Activated CD8-positive, alpha-beta memory T cell treated with anti-CD3 and anti-CD28 coated beads for 48 hours (primary cell): ENCODE data around the gene SCN7A.

Source experiments
- DNase-seq, 3 experiments: peaks; one replicate each; pipeline ENCODE4 v3.0.0-alpha.2; 2020; ENCODE audit warnings: low read depth in 2 of 3, low spot score in 2 of 3

Gene SCN7A

DNA sequence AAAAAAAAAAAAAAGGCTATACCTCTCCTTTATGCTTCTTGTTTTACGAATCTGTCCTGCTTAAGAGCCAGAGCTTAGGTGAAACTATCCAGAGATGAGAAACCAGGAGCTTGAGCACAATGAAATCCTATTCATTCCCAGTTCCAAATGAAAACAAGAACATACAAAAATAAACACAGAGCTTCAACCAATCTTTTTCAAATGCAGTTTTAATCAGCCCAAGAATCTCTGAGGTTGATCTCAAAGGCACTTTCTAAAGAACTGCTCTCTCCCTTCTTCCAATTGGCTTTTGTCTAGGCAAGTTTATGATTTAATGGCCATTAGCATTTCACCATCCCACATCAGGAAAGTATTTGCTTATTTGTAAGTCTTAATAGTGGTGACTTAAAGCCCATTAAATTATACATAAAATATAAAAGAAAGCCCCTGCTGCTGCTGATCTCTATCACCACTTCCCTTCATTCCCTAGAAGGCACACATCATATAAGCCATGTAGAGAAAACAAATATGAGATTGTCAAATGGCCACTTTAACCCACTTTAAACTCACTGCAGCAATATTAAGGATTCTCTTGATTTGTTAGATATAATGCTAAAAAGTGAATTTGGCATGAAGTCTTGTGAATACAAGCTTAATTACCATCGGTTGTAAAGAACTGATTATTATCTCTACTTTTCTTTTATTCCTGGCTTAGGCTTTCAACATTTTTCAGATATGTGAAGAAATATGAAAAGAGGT lies 89.0 kb downstream of the SCN7A start:
- no peak for DNase-seq

DNA sequence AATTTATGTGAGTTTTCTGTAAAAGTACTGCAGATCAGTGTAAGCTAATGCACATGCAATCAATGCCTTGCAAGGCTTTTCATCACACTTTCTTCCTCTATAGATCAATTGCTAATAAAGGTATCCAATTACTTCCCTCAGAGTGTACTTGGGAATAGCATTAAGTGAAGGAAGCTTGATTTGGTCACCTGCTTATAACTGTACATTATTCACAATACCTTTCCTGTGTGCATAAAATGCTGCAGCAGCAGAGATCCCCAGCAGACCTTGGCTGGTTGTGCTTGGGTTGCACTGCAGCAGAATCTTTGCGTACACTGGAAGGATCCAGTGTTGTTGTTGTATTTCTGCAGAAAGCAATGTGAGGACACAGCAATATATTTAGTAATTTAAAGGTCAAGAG lies 99.8 kb downstream of the SCN7A start:
- no peak for DNase-seq

DNA sequence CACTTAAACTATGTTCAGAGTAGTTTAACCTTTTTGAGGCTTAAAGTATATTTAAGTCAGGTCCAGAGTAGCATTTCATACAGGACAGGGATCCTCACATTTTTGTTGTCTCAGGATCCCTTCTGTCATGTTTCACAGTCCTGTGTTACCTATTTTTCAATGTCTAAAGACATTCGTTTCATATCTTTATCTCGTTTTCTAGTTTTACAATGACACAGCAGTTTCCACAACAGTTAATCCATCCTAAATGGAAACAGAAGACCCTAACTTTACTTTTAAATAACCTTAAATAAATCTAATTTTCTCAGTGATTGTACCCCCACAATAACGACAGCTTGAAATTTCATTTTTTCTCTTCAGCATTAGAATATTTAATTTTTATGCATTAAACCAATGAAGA lies 101.0 kb downstream of the SCN7A start:
- DNase-seq, result no peak

DNA sequence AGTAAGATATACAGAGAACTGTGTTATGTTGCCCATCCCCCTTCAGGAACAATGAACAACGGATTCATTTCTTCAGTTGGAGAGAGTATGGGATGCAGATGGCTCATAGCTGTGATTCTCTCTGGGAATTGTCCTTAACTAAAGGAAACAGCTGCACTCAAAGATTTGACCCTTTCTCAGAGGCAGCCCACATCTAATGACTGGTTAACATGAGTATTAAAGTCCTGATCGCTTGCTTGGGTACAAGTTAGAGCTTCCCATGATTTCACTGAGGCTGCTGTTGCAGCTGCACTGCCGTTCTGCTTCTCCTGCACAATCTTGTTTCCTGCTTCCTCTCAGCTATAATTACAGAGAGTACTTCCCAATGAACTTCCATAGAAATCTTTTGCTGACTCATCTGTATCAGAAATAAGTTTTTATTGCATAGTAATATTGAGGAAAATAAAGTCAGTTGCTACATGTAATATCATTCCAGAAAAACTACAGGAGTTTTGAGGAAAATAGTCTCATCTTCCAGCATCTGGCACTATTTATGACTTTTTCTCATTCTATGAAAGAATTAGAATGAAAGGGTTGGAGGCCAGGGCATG lies 105.5 kb downstream of the SCN7A start:
- DNase-seq, result no peak

DNA sequence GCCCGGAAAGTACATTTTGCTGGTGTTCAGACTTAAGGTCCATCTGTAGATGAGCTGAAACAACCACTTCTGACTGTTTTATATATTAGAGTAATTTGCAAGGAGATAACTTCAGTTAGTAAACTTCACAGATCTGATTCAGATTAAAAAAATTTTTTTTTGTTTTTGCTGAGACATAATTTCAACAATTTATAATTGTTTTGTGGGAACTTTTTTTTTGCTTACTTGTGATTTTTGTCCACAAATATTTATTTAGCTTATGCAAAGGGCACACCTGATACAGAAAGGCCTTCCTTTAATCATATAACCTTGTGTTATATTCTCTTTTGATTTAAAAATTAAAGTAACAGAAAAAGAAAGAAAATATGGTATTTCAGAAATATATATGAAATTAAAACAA lies 108.7 kb downstream of the SCN7A start:
- DNase-seq, result no peak

DNA sequence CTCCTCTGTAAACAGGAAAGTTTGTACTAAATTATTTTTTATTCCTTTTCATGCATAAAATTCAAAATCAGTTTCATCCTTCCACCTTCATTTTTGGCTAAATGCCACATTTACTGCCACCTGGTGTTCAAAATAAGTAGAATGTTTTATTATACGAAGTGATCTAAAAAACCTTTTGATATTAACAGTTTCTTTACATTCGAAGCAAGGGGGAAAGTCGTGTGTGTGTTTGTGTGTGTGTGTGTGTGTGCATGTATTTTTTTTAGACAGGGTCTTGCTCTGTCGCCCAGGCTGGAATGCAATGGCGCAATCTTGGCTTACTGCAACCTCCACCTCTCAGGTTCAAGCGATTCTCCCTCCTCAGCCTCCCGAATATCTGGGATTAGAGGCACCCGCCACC lies 109.3 kb downstream of the SCN7A start:
- DNase-seq, result no peak

DNA sequence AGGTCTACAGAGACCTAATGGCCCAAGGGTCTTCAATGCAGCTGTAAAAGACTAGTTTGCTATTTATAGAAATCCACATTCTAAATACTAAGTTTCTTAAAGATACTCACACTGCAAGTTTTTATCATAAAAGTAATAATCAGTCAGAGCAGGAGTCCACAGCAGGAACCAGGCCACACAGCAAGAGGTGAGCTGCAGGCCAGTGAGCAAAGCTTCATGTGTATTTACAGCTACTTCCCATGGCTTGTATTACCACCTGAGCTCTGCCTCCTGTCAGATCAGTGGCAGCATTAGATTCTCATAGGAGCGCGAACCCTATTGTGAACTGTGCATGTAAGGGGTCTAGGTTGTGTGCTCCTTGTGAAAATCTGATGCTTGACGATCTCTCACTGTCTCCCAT lies 111.6 kb downstream of the SCN7A start:
- no peak for DNase-seq

DNA sequence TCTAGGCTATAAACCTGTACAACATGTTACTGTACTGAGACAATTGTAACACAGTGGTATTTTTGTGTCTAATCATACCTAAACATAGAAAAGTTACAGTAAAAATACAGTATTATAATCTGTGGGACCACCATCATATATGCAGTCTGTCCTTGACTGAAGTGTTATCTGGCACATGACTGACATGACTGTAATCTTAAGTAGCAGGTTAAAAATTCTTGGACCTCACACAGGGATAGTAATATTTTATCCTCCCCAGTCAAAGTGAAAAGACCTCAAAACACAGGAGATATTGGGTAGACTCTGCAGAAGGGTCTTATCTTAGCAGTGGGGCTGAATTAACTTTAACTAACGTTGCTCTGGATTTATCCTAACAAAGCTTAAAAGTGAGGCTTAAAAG lies 113.4 kb downstream of the SCN7A start:
- no peak for DNase-seq

DNA sequence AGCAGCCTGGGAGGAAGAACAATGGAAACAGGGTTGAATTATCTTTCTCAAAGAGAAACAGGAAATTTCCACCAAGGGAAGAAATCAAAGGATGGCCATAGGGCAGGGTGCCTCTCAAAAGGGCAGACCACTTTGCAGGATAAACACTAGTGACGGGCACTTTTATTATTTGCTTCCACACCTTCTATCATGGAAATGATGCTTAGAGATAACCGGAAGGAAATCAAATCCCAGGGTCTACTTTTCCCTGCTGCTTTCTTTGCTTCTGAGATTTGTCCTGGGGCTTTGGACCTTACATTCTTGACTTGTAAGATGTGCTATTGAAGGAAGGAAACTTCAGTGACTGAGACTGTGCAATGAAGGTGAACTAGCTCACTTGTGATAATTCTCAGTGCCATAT lies 117.2 kb downstream of the SCN7A start:
- no peak for DNase-seq

DNA sequence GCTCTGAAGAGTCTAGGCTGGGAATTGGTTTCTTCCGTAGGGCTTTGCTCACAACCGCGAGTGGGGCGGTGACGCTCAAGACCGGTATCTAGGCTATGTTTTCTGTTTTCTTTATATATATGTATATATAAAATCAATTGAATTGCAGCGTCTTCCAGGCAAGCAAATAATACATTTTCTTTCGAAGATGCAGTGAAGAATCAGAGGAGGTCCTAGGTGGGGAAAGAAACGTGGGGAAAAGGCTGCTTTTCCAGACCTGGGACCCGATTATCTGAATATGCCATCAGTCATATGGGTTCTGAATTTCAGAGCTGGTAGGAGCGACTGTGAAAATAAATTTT lies 117.6 kb downstream of the SCN7A start:
- DNase-seq, result no peak

DNA sequence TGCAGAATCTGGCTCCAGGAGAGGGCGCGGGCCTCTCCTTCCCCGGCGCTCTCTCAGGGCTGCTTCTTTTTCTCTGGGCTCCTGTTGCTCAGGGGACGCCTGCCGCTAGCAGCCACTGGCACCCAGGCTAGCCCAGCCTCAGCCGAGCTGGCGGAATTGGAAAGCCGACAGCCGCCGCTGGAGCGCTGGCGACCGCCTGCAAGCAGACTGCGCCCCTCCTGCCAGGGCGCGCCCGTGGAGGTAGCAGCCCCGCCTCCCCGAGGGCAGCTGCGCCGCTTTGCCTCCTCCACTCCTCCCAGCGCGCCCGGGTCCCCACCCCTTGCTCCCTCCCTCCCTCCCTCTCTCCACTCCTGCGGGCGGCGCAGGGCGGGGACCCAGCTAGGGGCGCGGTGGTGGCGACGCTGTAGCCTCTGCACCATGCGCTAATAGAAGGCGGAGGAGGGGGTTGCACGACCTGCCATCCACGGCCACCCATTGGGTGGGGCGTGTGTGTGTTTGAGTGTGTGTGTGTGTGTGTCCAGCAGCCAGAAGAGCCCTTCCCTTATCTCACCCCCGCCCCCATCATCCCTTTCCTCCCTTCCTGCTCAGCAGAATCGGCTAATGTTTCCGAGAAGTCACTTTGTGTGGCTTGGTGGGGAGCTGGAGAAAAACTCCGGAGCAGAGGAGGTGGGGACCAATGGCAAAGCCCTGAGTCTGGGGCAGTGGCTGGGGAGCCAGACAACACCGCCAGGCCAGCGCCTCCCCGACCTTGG lies 118.1 kb downstream of the SCN7A start, which contains the start of gene SCN9A:
SCN9A (minus strand) TSS at position 209 of the 752 bp plus-strand sequence. CDS start 64,188 bp downstream, outside the sequence.
- no peak for DNase-seq

DNA sequence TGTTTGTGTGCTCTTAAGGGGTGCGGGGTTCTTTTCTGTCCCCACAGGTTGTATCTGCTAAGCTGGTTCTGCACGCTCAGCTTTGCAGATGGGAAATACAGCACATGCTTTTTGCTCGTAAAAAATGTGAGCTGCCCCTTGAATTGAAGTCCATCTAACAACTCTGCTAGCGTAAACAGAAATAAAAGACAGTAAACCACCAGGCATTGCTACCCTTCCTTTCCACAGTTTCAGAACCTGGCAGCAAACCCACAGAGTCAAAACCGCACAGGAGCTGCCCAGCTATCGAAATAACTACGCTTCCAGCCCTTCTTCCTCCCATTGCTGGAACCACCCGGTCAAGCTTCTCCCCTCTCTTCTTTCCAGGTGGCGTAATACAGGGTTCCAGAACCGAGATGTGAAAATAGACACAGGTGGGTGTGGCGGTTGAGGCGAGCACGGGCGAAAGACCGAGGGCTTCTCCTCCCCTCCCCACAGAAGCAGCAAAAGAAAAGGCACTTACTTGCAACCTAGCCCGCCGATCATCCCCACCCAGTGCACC lies 118.8 kb downstream of the SCN7A start:
- DNase-seq, result no peak

DNA sequence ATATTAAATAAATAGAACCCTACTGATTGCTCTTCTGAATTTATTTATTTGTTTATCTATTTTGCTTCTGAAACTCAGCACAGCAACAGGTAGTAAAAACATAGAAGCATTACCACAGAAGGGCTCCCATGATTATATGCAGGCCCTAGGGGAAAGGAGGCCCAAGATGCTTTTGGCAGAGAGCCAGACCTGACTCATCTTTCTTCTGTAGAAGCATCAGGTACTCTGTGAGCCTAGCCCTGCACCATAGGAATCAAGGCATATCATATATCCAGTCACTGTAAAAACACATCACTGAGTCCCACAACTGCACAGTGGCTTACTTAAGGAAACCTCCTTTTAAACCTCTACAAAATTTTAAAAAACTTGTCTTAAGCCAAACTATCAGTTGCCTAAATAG lies 120.1 kb downstream of the SCN7A start:
- DNase-seq, result no peak

DNA sequence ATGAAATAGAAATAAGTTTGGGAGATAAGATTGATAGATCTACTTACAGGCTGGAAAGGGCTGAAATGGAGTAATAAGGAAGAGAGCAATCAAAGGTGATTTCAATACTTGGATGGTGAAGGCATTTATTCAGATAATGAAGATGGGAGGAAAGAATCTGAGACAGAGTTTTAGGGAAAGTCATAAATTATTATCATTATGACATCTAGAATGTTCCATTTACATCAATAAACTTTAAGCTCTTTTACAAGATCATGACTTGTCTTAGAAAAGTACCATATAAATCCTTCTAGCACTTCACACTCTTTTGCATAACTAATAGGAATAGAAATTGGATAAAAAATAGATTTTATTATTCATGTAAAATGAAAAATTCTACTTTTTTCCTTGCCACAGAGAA lies 120.5 kb downstream of the SCN7A start:
- DNase-seq, result no peak

DNA sequence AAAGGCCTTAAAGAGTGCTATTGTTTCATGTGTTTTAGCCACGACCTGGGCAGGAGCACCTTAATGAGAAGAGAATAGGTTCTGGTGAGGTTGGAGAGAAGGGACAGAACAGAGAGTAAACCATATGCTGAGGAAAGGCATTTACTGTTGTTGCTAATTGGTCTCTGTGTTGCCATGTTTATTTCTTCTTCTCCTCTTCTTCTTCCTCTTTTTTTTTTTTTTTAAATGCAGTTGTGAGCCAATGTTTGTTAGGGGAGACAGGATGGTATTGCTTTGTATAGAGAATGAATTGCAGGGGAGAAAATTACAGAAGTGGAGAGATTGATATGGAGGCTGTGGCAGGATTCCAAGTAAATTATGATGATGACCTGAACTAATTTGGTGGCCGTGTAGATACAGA lies 120.9 kb downstream of the SCN7A start:
- no peak for DNase-seq

DNA sequence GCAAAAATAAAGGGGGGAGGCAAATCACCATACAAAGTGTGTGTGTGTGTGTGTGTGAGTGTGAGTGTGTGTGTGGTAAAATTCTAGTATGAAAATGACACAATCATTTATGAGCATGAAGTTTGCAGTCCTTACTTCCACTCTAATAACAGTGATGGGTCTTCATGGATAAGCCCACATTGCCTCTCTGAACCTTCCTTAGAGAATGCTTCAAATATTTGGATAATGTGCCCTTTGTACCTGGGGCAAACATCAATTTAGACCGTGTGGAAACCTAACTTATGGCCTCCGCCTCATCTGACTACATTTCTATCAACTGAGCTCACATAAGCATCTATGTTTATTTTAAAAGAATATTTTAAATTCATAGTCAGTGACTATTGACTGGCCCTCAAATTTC lies 122.0 kb downstream of the SCN7A start:
- no peak for DNase-seq

DNA sequence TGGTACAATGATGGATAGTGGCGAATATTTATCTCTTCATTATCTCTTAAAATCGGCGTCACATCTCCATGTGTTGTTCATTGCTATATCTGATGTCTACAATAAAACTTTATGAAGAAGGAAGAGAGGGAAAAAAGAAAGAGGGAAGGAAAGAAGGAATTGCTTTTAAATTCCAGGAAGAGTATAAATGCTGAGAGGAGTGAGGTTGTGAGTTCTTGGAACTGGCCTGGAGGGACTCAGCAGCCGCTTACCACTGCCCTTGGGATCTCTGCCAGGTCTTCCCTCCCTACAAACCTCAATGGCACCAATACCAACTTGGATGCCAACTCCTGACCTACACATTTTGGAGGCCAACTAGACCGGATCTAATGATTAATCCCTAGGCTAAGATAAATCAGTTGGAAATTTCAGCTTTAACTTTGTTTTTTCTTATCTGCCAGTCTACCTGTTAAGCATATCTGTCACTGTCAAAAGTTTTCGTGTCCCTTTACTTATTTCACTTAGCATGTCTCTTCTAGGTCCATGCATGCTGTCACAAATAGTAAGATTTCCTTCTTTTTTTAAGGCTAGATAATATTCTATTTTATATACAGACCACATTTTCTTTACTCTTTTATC lies 128.1 kb downstream of the SCN7A start:
- no peak for DNase-seq

DNA sequence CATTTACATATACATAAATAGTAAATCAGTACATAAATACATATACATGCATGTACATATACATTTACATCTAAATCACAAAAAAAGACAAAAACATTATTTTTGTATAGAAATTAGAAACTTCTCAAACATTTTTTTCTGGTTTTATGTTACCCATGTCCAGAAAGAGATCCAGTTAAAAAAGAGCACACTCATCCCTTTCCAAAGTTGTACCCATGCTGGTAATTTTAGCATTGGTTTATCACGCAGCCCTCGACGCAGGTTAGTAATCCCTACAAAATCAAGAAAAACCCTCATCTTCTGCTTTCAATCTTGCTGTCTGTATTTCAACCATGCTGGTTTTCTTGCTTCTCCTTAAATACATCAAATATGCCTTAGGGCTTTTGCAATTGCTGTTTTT lies 128.8 kb downstream of the SCN7A start:
- DNase-seq, result no peak

DNA sequence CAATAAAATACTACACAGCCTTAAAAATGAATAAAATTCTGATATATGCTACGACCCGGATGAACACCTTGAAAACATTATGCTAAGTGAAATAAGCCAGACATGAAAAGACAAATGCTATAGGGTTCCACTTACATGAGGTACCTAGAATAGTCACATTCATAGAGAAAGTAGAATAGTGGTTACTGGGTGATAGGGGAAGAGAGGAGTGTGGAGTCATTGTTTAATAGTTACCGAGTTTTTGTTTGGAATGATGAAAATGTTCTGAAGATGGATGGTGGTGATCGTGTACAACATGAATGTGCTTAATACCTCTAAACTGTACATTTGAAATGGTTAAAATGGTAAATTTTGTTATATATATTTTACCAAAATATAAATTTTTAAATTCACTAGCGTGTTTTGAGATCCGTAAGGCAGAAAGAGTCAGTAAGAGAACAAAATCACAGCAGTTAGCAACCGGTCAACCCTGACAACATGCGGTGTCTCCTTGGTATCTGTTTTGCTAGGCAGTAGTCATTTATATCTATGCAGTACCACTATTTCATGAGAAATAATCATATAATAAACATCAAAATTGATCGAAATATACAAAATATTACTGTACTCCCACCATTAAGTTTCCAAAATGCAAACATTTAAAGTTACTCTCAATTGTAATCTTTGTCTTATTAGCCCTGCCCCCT lies 129.4 kb downstream of the SCN7A start:
- DNase-seq, result no peak

DNA sequence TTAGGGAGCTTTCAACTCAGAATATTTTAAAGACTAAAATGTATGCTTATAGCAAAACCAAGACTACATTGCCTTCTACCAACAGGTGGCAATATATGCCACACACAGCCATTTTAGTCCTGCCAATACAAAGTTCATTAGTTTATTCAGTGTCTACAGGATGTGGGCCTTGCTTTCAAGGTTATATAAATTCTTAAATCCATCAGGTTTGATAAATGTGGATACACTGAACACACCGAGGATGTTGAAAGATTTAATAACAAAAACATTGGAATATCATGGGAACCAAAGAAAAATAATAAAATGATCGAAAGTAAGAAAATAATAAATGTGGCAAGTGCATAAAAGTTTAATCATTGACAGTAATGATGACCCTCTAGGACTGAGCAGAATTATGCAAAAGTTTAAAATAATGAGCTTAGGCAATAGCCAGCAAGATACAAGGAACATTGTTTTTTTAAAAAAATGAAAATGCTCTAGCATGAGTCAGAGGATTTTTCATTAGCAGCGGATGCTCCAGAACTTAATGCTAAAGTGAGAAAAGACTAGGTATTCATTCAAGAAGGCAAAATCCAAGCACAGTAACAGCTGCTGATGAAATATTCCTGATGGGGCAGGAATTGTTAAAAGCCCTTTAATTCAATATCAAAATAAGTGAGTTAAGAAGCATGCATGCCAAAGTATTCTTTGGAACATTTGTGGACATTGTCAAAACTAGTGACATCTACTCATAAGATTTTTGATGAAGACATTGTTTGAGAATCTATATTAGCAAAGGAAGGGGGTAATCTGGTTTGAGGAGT lies 132.5 kb downstream of the SCN7A start:
- no peak for DNase-seq
